ENCODE measurements around the gene FERMT1.

GRCh38 chr20:6028818-6029217, 94.0 kb downstream of the FERMT1 start:
- TF ChIP-seq CTCF (IDR thresholded peaks at IDR 0.05) (no peak), POLR2A (IDR thresholded peaks at IDR 0.05) (no peak)

All from adrenal gland (tissue), 5 donors.